HG02884 (cell line): Measurements from ENCODE around the gene GFOD1.
"Not testable (repeated sequence)": the region's sequence is repeated elsewhere in the genome, so short reads cannot be mapped to it uniquely, and the experiment has no call there.

ENCODE experiments used
- ATAC-seq: cut with Tn5 transposase; IDR thresholded peaks from one replicate; pipeline ENCODE4 v1.9.1; 2021; ENCODE audit warnings: mild to moderate bottlenecking, moderate library complexity; ENCODE audit not compliant: unreplicated experiment

GFOD1 gene

GRCh38 chr6:13466304-13467215 is 20.8 kb downstream of the GFOD1 start:
- ATAC-seq, result peak; percentile 61

DNA sequence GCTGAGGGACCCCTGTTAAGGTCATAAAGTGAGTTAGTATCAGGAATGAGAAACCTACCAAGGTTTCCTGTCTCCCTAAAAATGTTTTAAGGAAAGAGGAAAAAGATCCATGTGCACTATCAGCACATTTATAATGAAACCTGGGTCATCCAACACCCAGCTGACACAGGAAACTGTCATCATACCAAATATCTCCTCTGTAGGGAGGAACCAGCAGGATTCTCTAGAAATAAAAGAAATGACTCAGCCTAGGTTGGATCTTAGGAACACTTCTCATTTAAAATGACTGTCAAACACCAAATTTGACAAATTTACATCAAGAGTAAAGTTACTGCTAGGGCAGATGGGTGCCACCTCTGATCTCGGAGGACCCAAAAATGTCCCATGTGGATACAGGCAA is 21.7 kb downstream of the GFOD1 start:
- ATAC-seq, result no peak

- ATAC-seq, result no peak
Observed at GRCh38 chr6:13463941-13464340, 23.5 kb downstream of the GFOD1 start.

- ATAC-seq, result no peak
Observed at GRCh38 chr6:13463328-13463717, 24.1 kb downstream of the GFOD1 start.

DNA sequence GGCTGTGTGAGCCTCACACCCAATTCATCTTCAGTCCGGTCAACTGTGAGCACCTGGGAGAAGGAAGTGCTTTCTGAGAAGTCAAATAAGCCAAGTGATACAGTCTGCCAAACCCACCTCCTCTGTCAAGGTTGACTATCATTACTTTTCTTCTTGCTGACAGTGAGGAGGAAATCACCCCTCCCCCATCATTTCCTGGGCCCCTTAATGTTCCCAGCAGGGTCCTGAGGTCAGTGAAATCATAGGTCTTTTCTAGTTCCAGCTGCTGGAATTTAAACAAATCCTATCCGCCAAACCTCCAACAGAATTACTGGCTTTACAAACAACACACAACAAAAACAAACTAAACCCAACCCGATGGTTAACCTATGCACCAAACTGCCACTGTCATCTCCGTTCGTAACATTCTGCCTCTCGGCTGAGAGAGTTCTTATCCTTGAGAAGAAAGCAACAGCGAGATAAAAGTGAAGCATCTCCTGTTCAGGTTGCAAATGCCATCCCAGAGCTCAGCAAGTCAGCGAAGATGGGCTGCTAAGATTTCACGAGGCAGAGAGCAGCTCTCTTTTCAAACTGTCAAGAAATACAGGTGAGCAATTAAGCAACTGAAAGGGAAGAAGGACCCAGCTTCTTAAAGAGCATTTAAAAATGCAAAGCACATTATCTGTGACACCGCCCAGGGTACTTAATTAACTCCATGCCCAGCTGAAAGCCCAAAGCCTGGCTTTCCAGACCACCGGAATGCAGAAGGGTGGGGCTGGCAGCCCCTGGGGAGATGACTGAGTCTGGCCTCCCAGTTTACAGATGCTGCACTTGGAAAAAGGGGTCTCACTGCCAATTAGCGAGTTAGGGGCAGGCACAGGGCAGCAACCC is 24.7 kb downstream of the GFOD1 start:
- no peak for ATAC-seq

GRCh38 chr6:13461805-13462204 is 25.6 kb downstream of the GFOD1 start:
- no peak for ATAC-seq

- ATAC-seq, result no peak
Observed at GRCh38 chr6:13461307-13461706, 26.1 kb downstream of the GFOD1 start.

DNA sequence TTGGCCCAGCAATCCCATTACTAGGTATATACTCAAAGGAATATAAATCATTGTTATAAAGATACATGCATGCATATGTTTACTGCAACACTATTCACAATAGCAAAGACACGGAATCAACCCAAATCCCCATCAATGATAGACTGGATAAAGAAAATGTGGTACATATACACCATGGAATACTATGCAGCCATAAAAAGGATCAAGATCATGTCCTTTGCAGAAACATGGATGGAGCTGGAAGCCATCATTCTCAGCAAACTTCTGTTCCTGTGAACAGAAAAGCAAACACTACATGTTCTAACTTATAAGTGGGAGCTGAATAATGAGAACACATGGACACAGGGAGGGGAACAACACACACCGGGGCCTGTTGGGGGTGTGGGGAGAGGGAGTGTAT is 27.1 kb downstream of the GFOD1 start:
- ATAC-seq, result not testable (repeated sequence)

- ATAC-seq, result no peak
Observed at GRCh38 chr6:13457577-13457976, 29.8 kb downstream of the GFOD1 start.

DNA sequence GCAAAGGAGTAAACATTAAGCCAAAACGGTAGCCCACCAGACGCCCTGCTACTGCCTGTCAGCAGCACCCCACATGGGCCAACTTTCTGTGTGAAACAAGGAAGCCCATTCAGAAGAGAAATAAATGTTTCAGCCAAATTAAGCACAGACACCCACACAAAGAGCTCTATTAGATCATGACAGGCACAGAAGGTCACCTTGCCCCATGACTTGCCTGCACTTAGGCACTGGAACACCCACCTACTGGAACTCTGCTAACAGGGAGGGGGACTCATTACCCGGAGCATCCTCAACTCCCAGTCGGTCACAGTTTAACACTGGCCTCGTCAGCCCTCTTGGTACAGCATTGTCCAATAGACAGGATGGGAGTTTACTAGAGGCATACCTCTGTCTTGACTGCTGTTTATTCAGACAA is 31.8 kb downstream of the GFOD1 start:
- ATAC-seq, result no peak

DNA sequence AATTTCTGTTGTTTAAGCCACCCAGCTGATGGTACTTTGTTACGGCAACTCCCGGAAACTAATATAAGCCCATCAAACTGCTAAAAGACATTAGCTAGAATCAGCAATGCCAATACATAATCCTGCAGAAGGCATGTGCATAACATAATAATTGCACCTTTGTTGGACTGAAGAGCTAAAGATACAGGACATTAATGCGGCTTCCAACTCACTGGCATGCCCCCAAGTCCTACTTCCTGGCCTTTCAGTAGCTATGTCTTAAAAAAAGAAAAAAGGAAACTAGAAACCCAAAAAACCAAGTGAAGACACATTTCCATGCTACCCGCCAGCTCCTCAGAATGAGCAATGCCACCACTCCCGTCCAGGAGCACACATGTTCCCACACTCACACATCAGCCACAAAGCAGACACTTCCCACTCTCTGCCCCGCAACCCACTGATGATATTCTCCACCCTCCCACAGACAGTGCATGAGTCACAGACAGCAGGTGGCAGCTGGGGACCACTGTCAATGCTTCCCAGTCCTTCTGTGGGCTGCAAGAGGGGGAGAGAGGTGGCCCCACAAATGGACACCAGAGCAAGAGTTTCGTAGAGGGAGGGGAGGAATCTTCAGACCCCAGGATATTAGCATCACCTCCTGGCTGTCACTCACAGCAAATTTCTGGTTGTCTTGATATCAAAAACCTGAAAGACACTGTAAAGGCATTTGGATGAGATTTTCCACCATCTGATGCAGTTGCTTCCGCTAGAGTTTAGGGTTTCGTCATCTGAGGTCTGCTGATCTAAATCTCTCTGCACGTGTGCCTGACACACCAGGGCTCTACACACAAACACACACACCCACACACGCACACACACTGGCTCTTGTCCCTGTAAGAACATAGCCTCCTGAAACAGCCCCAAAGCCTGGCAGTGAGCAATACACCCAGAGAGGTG is 32.8 kb downstream of the GFOD1 start:
- ATAC-seq, result peak; percentile 46

- no peak for ATAC-seq
Observed at GRCh38 chr6:13453771-13454251, 33.6 kb downstream of the GFOD1 start.

DNA sequence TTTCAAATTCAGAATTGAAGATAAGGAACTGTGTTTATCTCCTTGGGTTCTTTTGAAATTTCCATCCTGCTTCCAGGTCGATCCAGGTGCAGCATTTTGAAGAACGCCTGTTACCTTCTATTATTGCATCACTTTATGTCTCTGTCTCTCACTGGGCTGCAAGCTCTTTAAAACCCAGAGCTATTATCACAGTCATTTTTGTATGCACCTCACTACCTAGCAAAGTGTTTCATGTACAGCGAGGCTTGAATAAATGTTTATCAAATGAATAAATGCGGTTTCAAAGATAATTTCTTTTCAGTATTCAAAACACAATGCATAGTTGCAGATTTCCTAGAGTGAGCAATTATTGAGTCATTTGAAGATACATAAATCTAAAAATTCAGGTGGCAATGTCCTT is 34.2 kb downstream of the GFOD1 start:
- no peak for ATAC-seq

DNA sequence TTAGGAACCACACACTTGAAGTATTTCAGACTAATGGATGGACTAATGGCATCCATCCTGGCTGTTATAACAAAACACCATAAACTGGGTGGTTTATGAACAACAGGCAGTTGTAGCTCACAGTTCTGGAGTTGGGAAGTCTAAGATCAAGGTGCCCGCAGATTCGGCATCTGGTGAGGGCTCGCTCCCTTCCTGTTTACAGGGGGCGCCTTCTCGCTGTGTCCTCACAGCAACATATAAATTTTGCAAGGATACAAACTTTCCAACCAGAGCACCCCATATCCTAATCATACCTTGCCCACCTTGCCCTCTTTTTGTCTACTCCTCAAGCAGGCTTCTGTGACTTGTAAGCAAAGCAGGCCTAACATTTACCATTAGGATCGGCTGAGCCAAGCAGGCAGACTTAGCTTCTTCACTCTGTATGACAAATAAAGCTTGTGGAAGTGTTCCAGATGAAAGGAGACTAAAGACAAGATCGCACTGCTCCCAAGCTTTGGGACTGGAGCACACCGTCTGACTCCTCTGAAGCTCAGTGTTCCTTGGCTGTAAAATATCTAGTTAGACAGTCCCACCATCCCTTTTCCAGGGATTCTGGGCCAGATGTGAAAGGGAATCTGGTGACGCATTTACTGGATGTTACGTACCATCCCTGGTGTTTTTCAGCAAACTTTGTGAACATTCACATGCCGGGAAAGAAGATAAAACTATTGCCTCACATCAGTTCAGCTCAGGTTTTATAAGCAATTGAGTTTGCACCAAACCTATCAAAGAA is 34.9 kb downstream of the GFOD1 start:
- no peak for ATAC-seq

GRCh38 chr6:13451181-13451895 is 36.1 kb downstream of the GFOD1 start:
- ATAC-seq, result no peak

- no peak for ATAC-seq
Observed at GRCh38 chr6:13450628-13451027, 36.8 kb downstream of the GFOD1 start.

DNA sequence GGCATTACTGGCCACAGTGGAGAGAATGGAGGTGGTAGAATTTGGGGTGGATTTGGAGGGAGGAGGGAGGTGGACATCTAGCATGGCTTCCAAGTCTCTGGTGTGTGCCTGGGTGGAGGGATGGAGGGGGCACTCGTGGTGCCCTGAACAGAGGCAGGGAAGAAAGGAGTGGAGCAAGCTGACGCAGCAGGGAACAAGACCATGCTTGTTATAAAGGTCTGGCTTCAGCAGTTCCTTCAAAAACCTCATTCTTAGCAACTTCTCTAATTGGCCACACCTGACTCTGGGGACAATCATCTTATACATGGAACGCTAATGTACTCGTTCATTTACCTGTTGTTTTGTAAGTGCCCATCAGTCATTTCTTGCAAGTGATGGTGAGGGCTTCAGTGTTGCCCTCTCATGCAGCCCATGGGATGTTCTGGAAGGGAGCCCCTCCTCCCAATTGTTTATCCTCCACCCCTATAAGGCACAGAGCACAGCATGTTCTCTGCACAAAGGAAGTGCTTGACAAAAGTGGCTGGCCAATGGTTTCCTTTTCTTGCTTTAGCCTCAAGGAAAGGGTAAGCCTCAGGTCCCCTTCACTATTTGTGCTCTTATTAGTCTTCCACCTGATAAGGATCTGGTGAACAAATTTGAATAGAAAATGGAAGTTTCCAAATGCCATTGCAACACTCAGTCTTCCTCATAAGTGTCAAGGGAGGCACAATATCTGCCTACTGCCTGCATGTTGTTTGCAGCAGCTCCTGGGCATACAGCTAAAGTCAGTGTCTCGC is 39.3 kb downstream of the GFOD1 start:
- no peak for ATAC-seq

GRCh38 chr6:13446381-13446780 is 41.0 kb downstream of the GFOD1 start:
- ATAC-seq, result no peak

DNA sequence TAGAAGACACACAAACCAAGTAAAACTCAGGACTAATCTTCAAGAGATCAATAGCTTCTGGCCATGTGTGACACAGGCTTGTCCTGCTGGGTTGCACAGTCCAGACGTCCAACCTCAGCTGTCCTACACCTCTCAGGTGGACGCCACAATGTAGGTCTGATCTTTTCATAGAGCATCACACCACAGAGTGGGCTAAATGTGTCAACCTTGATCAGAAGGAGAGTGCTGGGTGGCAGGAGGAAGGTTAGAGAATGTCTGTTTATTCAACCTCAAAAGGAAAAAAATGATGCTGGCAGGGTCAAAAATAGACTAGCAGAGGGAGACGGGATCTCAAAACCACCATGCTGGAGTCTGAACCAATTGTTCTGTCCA is 41.7 kb downstream of the GFOD1 start:
- ATAC-seq, result no peak
